ENCODE measurements around the gene CMKLR1.

The CMKLR1 gene

GRCh38 chr12:108338915-108339657 is at the start of gene CMKLR1:
Gene CMKLR1 (minus strand): TSS chr12:108339311. CDS start chr12:108293591, 45,720 bp downstream.
- H3K9me3 ChIP-seq (ENCODE audit: control insufficient read depth, low read length): no peaks in the 10 kb centered on the region
- H3K4me1 ChIP-seq (ENCODE audit: control insufficient read depth, insufficient read depth, low read length): no peaks in the 10 kb centered on the region
- H3K9ac ChIP-seq (ENCODE audit: low read length): no peak within 1 kb of the TSS
- H3K36me3 ChIP-seq (ENCODE audit: control insufficient read depth, insufficient read depth, low read length): no peaks in the 10 kb centered on the region
- no peak within 1 kb of the TSS for H3K4me3 ChIP-seq (ENCODE audit: low read length)
- no peaks in the 10 kb centered on the region for H3K27me3 ChIP-seq (ENCODE audit: control insufficient read depth, insufficient read depth, low read length)

GRCh38 chr12:108387771-108388170 is 48.7 kb upstream of the CMKLR1 start:
- H3K9me3 ChIP-seq (ENCODE audit: control insufficient read depth, low read length): no peaks in the 10 kb centered on the region
- H3K9ac ChIP-seq (ENCODE audit: low read length): no peak overlapping the region
- no peaks in the 10 kb centered on the region for H3K27me3 ChIP-seq (ENCODE audit: control insufficient read depth, insufficient read depth, low read length)
- no peak overlapping the region for H3K4me3 ChIP-seq (ENCODE audit: low read length)
- no peaks in the 10 kb centered on the region for H3K36me3 ChIP-seq (ENCODE audit: control insufficient read depth, insufficient read depth, low read length)
- no peaks in the 10 kb centered on the region for H3K4me1 ChIP-seq (ENCODE audit: control insufficient read depth, insufficient read depth, low read length)

GRCh38 chr12:108386709-108387360 is 47.7 kb upstream of the CMKLR1 start:
- H3K36me3 ChIP-seq (ENCODE audit: control insufficient read depth, insufficient read depth, low read length): no peaks in the 10 kb centered on the region

GRCh38 chr12:108382437-108382801 is 43.3 kb upstream of the CMKLR1 start:
- Histone ChIP-seq H3K27me3 (ENCODE audit: control insufficient read depth, insufficient read depth, low read length) (no peaks in the 10 kb centered on the region), H3K4me1 (ENCODE audit: control insufficient read depth, insufficient read depth, low read length) (no peaks in the 10 kb centered on the region), H3K4me3 (ENCODE audit: low read length) (no peak overlapping the region), H3K9me3 (ENCODE audit: control insufficient read depth, low read length) (no peaks in the 10 kb centered on the region), H3K36me3 (ENCODE audit: control insufficient read depth, insufficient read depth, low read length) (no peaks in the 10 kb centered on the region), H3K9ac (ENCODE audit: low read length) (no peak overlapping the region)

More at GRCh38 chr12:108386709-108387360, 47.7 kb upstream of the CMKLR1 start:
- H3K27me3 ChIP-seq (ENCODE audit: control insufficient read depth, insufficient read depth, low read length): no peaks in the 10 kb centered on the region
- no peaks in the 10 kb centered on the region for H3K4me1 ChIP-seq (ENCODE audit: control insufficient read depth, insufficient read depth, low read length)
- H3K9ac ChIP-seq (ENCODE audit: low read length): no peak overlapping the region
- no peaks in the 10 kb centered on the region for H3K9me3 ChIP-seq (ENCODE audit: control insufficient read depth, low read length)
- no peak overlapping the region for H3K4me3 ChIP-seq (ENCODE audit: low read length)

- Histone ChIP-seq H3K36me3 (ENCODE audit: control insufficient read depth, insufficient read depth, low read length) (no peaks in the 10 kb centered on the region), H3K9me3 (ENCODE audit: control insufficient read depth, low read length) (no peaks in the 10 kb centered on the region), H3K27me3 (ENCODE audit: control insufficient read depth, insufficient read depth, low read length) (no peaks in the 10 kb centered on the region), H3K9ac (ENCODE audit: low read length) (no peak overlapping the region), H3K4me1 (ENCODE audit: control insufficient read depth, insufficient read depth, low read length) (no peaks in the 10 kb centered on the region), H3K4me3 (ENCODE audit: low read length) (no peak overlapping the region)
Observed at GRCh38 chr12:108381787-108382436, 42.8 kb upstream of the CMKLR1 start.

GRCh38 chr12:108380382-108380781 is 41.3 kb upstream of the CMKLR1 start:
- Histone ChIP-seq H3K4me1 (ENCODE audit: control insufficient read depth, insufficient read depth, low read length) (no peaks in the 10 kb centered on the region), H3K36me3 (ENCODE audit: control insufficient read depth, insufficient read depth, low read length) (no peaks in the 10 kb centered on the region), H3K9me3 (ENCODE audit: control insufficient read depth, low read length) (no peaks in the 10 kb centered on the region), H3K4me3 (ENCODE audit: low read length) (no peak overlapping the region), H3K27me3 (ENCODE audit: control insufficient read depth, insufficient read depth, low read length) (no peaks in the 10 kb centered on the region), H3K9ac (ENCODE audit: low read length) (no peak overlapping the region)

GRCh38 chr12:108379823-108380222 is 40.7 kb upstream of the CMKLR1 start:
- no peak overlapping the region for H3K9ac ChIP-seq (ENCODE audit: low read length)
- H3K36me3 ChIP-seq (ENCODE audit: control insufficient read depth, insufficient read depth, low read length): no peaks in the 10 kb centered on the region
- H3K4me3 ChIP-seq (ENCODE audit: low read length): no peak overlapping the region
- no peaks in the 10 kb centered on the region for H3K4me1 ChIP-seq (ENCODE audit: control insufficient read depth, insufficient read depth, low read length)
- H3K27me3 ChIP-seq (ENCODE audit: control insufficient read depth, insufficient read depth, low read length): no peaks in the 10 kb centered on the region
- no peaks in the 10 kb centered on the region for H3K9me3 ChIP-seq (ENCODE audit: control insufficient read depth, low read length)

GRCh38 chr12:108378926-108379325 is 39.8 kb upstream of the CMKLR1 start:
- Histone ChIP-seq H3K4me3 (ENCODE audit: low read length) (no peak overlapping the region), H3K27me3 (ENCODE audit: control insufficient read depth, insufficient read depth, low read length) (no peaks in the 10 kb centered on the region), H3K4me1 (ENCODE audit: control insufficient read depth, insufficient read depth, low read length) (no peaks in the 10 kb centered on the region), H3K9me3 (ENCODE audit: control insufficient read depth, low read length) (no peaks in the 10 kb centered on the region), H3K9ac (ENCODE audit: low read length) (no peak overlapping the region), H3K36me3 (ENCODE audit: control insufficient read depth, insufficient read depth, low read length) (no peaks in the 10 kb centered on the region)

- Histone ChIP-seq H3K4me3 (ENCODE audit: low read length) (no peak overlapping the region), H3K9me3 (ENCODE audit: control insufficient read depth, low read length) (no peaks in the 10 kb centered on the region), H3K27me3 (ENCODE audit: control insufficient read depth, insufficient read depth, low read length) (no peaks in the 10 kb centered on the region), H3K36me3 (ENCODE audit: control insufficient read depth, insufficient read depth, low read length) (no peaks in the 10 kb centered on the region), H3K4me1 (ENCODE audit: control insufficient read depth, insufficient read depth, low read length) (no peaks in the 10 kb centered on the region), H3K9ac (ENCODE audit: low read length) (no peak overlapping the region)
Observed at GRCh38 chr12:108377260-108377659, 38.1 kb upstream of the CMKLR1 start.

- Histone ChIP-seq H3K36me3 (ENCODE audit: control insufficient read depth, insufficient read depth, low read length) (no peaks in the 10 kb centered on the region), H3K27me3 (ENCODE audit: control insufficient read depth, insufficient read depth, low read length) (no peaks in the 10 kb centered on the region), H3K9me3 (ENCODE audit: control insufficient read depth, low read length) (no peaks in the 10 kb centered on the region), H3K9ac (ENCODE audit: low read length) (no peak overlapping the region), H3K4me3 (ENCODE audit: low read length) (no peak overlapping the region), H3K4me1 (ENCODE audit: control insufficient read depth, insufficient read depth, low read length) (no peaks in the 10 kb centered on the region)
Observed at GRCh38 chr12:108375986-108376663, 37.0 kb upstream of the CMKLR1 start.

- Histone ChIP-seq H3K4me3 (ENCODE audit: low read length) (no peak overlapping the region), H3K36me3 (ENCODE audit: control insufficient read depth, insufficient read depth, low read length) (no peaks in the 10 kb centered on the region), H3K27me3 (ENCODE audit: control insufficient read depth, insufficient read depth, low read length) (no peaks in the 10 kb centered on the region), H3K4me1 (ENCODE audit: control insufficient read depth, insufficient read depth, low read length) (no peaks in the 10 kb centered on the region), H3K9ac (ENCODE audit: low read length) (no peak overlapping the region), H3K9me3 (ENCODE audit: control insufficient read depth, low read length) (no peaks in the 10 kb centered on the region)
Observed at GRCh38 chr12:108374596-108375320, 35.6 kb upstream of the CMKLR1 start.

Measured in mucosa of stomach (tissue), 1 donor.